GM21576 (cell line): ENCODE results near the gene FAM83D.
"Not testable (repeated sequence)": the region's sequence is repeated elsewhere in the genome, so short reads cannot be mapped to it uniquely, and the experiment has no call there.

Experiments
- ATAC-seq: cut with Tn5 transposase; IDR thresholded peaks from one replicate; pipeline ENCODE4 v1.9.1; 2021; ENCODE audit warnings: mild to moderate bottlenecking, moderate library complexity; ENCODE audit not compliant: unreplicated experiment

The FAM83D gene

GRCh38 chr20:38962044-38962927 is 36.1 kb downstream of the FAM83D start, which contains the start of gene DHX35:
TSS of gene DHX35 (plus strand) at chr20:38962344. CDS start at chr20:38962368, 24 bp downstream.
- ATAC-seq, result peak; percentile 93

GRCh38 chr20:38962928-38963401 is 36.7 kb downstream of the FAM83D start:
- no peak for ATAC-seq

GRCh38 chr20:38963745-38964144 is 37.5 kb downstream of the FAM83D start:
- ATAC-seq, result no peak

GRCh38 chr20:38965264-38965663 is 39.0 kb downstream of the FAM83D start:
- no peak for ATAC-seq

GRCh38 chr20:38968090-38968489 is 41.9 kb downstream of the FAM83D start:
- no peak for ATAC-seq

- no peak for ATAC-seq
These were observed 43.5 kb downstream of the FAM83D start for GRCh38 chr20:38969708-38970107.

- ATAC-seq, result no peak
These were observed 44.1 kb downstream of the FAM83D start for GRCh38 chr20:38970302-38970701.

- no peak for ATAC-seq
These were observed 46.9 kb downstream of the FAM83D start for GRCh38 chr20:38973107-38973506.

- ATAC-seq, result no peak
These were observed 47.4 kb downstream of the FAM83D start for GRCh38 chr20:38973645-38974044.

- no peak for ATAC-seq
These were observed 49.4 kb downstream of the FAM83D start for GRCh38 chr20:38975539-38976120.

GRCh38 chr20:38979434-38979833 is 53.2 kb downstream of the FAM83D start:
- no peak for ATAC-seq

- no peak for ATAC-seq
These were observed 53.6 kb downstream of the FAM83D start for GRCh38 chr20:38979842-38980241.

- ATAC-seq, result no peak
These were observed 56.1 kb downstream of the FAM83D start for GRCh38 chr20:38982291-38982690.

GRCh38 chr20:38985060-38985459 is 58.8 kb downstream of the FAM83D start:
- no peak for ATAC-seq

GRCh38 chr20:38985603-38986170 is 59.5 kb downstream of the FAM83D start:
- ATAC-seq, result no peak

- no peak for ATAC-seq
These were observed 60.4 kb downstream of the FAM83D start for GRCh38 chr20:38986663-38987062.

- ATAC-seq, result peak; percentile 78
These were observed 61.6 kb downstream of the FAM83D start for GRCh38 chr20:38987777-38988176.

GRCh38 chr20:38990728-38991127 is 64.5 kb downstream of the FAM83D start:
- ATAC-seq, result no peak

- no peak for ATAC-seq
These were observed 65.8 kb downstream of the FAM83D start for GRCh38 chr20:38991814-38992704.

GRCh38 chr20:38995536-38996044 is 69.4 kb downstream of the FAM83D start:
- ATAC-seq, result no peak

GRCh38 chr20:38996866-38997265 is 70.6 kb downstream of the FAM83D start:
- not testable (repeated sequence) for ATAC-seq
